HCT116 (cell line): Measurements from ENCODE around the gene APCDD1L. TPM values are rescaled to one million over a fixed set of nuclear protein-coding genes. Genes with fewer than 3 reads are reported as not detected.

Experiments used
- ATAC-seq: fragments of 200-7000 bp; cut with Tn5 transposase; 2 replicates; pipeline ENCODE4 v1.9.1; 2020; ENCODE audit warnings: mild to moderate bottlenecking, moderate library complexity
- BruUV-seq: library from RNA; stranded (reverse); fragments of 400-500 nt; replicated peaks from 2 replicates; lab custom pipeline; 2021; lab: Mats Ljungman, UMichigan
- CTCF ChIA-PET: fragments of 300-600 bp; sonication (Branson Sonifier 250); formaldehyde crosslinking; loops from one replicate; lab custom pipeline; 2021; ENCODE audit warnings: antibody characterized with exemption; lab: Charles Lee
- POLR2A ChIA-PET: fragments of 300-600, 350-600 bp; sonication (Branson Sonifier 250); formaldehyde crosslinking; loops from one replicate; lab custom pipeline; 2021; ENCODE audit warnings: antibody characterized with exemption; lab: Charles Lee
- RAD21 ChIA-PET, 2 experiments: fragments of 300-600 bp; sonication (Branson Sonifier 250); formaldehyde crosslinking; loops; one replicate each; lab custom pipeline; 2023; ENCODE audit warnings: low total read pairs in 2 of 2; ENCODE audit not compliant: uncharacterized antibody in 2 of 2, unreplicated experiment in 2 of 2, low non-redundant PET in 1 of 2; lab: Charles Lee
- DNase-seq: peaks from one replicate; pipeline ENCODE4 v3.0.0-alpha.2; 2010; ENCODE audit warnings: low read depth, low spot score
- H2AFZ ChIP-seq: fragments of 200-600 bp; shearing (Covaris generic), sonication (generic); 2 replicates; pipeline ENCODE4 v1.6.1; 2017; ENCODE audit warnings: low read depth, mixed run types, mixed read lengths, antibody characterized with exemption, low read length; ENCODE audit not compliant: poor library complexity, severe bottlenecking
- H3K27ac ChIP-seq: 2 replicates; pipeline ENCODE4 v1.5.1; 2012; ENCODE audit warnings: low read depth, low read length
- H3K27me3 ChIP-seq: fragments of 200-600 bp; sonication (generic); 2 replicates; pipeline ENCODE4 v1.6.1; 2016; ENCODE audit warnings: mixed run types, low read length, mixed read lengths; ENCODE audit not compliant: insufficient read depth
- H3K36me3 ChIP-seq, 2 experiments: fragments of 200-500 bp in 1 of 2; fragments of 200-600 bp in 1 of 2; sonication (Bioruptor generic) in 1 of 2; sonication (generic) in 1 of 2; 2 replicates each; pipeline versions ENCODE4 v1.5.1 to v1.6.1; 2014 to 2016; ENCODE audit warnings: low read length in 2 of 2, inconsistent platforms in 1 of 2, mixed read lengths in 1 of 2, mixed run types in 1 of 2; ENCODE audit not compliant: insufficient read depth in 2 of 2, control insufficient read depth in 1 of 2
- H3K4me1 ChIP-seq, 2 experiments: fragments of 200-600 bp in 1 of 2; sonication (generic) in 1 of 2; 2 replicates each; pipeline versions ENCODE4 v1.5.1 to v1.6.1; 2012 to 2017; ENCODE audit warnings: low read length in 2 of 2, inconsistent platforms in 1 of 2, mild to moderate bottlenecking in 1 of 2, mixed read lengths in 1 of 2, mixed run types in 1 of 2, moderate library complexity in 1 of 2; ENCODE audit not compliant: insufficient read depth in 2 of 2, control insufficient read depth in 1 of 2
- H3K4me2 ChIP-seq: fragments of 200-600 bp; sonication (generic); 2 replicates; pipeline ENCODE4 v1.6.1; 2017; ENCODE audit warnings: mixed run types, low read length, mixed read lengths
- H3K4me3 ChIP-seq, 2 experiments: fragments of 200-600 bp in 1 of 2; sonication (generic) in 1 of 2; replicated peaks in 1 of 2; 2 replicates each; pipeline ENCODE4 v1.5.1; 2011 to 2016; ENCODE audit warnings: low read length in 2 of 2, control low read depth in 1 of 2, low read depth in 1 of 2, mild to moderate bottlenecking in 1 of 2, mixed read lengths in 1 of 2, mixed run types in 1 of 2
- H3K79me2 ChIP-seq: fragments of 200-600 bp; sonication (generic); 2 replicates; pipeline ENCODE4 v1.6.1; 2017; ENCODE audit warnings: mild to moderate bottlenecking, mixed run types, low read length, moderate library complexity, mixed read lengths; ENCODE audit not compliant: insufficient read depth
- H3K9ac ChIP-seq: fragments of 200-600 bp; sonication (generic); 2 replicates; pipeline ENCODE4 v1.6.1; 2016; ENCODE audit warnings: low read length, mixed read lengths
- H3K9me2 ChIP-seq: fragments of 200-600 bp; sonication (generic), shearing (Covaris generic); 2 replicates; pipeline ENCODE4 v1.6.1; 2017; ENCODE audit warnings: mixed run types, mild to moderate bottlenecking, moderate library complexity; ENCODE audit not compliant: insufficient read depth
- H3K9me3 ChIP-seq, 2 experiments: fragments of 200-500 bp in 1 of 2; fragments of 200-600 bp in 1 of 2; sonication (Bioruptor generic) in 1 of 2; sonication (generic) in 1 of 2; 2 replicates each; pipeline ENCODE4 v1.6.1; 2014 to 2017; ENCODE audit warnings: low read length in 2 of 2, mixed read lengths in 2 of 2, inconsistent platforms in 1 of 2, low read depth in 1 of 2, mild to moderate bottlenecking in 1 of 2, mixed run types in 1 of 2, moderate library complexity in 1 of 2; ENCODE audit not compliant: control insufficient read depth in 1 of 2, insufficient read depth in 1 of 2
- H4K20me1 ChIP-seq: fragments of 200-600 bp; sonication (generic), shearing (Covaris generic); 2 replicates; pipeline ENCODE4 v1.6.1; 2017; ENCODE audit warnings: mixed run types, mild to moderate bottlenecking, moderate library complexity; ENCODE audit not compliant: insufficient read depth
- EGR1 ChIP-seq: IDR thresholded peaks from 2 replicates; pipeline ENCODE4 v1.6.1; 2012; ENCODE audit warnings: low read depth
- FOSL1 ChIP-seq: IDR thresholded peaks from 2 replicates; pipeline ENCODE4 v1.6.1; 2012; ENCODE audit warnings: low read depth
- JUND ChIP-seq: IDR thresholded peaks from 2 replicates; pipeline ENCODE4 v1.6.1; 2012
- POLR2A ChIP-seq: IDR thresholded peaks from 2 replicates; pipeline ENCODE4 v1.7.0; 2011; ENCODE audit warnings: borderline replicate concordance; ENCODE audit not compliant: insufficient read depth, insufficient read length; ENCODE audit errors: extremely low read depth
- REST ChIP-seq: IDR thresholded peaks from 2 replicates; pipeline ENCODE4 v1.6.1; 2012; ENCODE audit warnings: low read depth
- SRF ChIP-seq: IDR thresholded peaks from 2 replicates; pipeline ENCODE4 v1.6.1; 2012; ENCODE audit warnings: low read depth
- TCF7L2 ChIP-seq: IDR thresholded peaks from 2 replicates; pipeline ENCODE4 v1.7.0; 2011; ENCODE audit warnings: borderline replicate concordance, inconsistent platforms; ENCODE audit not compliant: insufficient read depth, insufficient read length; ENCODE audit errors: extremely low read depth
- YY1 ChIP-seq: IDR thresholded peaks from 2 replicates; pipeline ENCODE4 v1.6.1; 2011; ENCODE audit warnings: low read length, low read depth, moderate library complexity, mild to moderate bottlenecking; ENCODE audit not compliant: insufficient replicate concordance; ENCODE audit errors: extremely low read depth
- ZFX ChIP-seq: fragments of 450-650 bp; IDR thresholded peaks from 2 replicates; pipeline ENCODE4 v1.6.1; 2017
- intact Hi-C: fragments of 100-400 bp; cut with micrococcal nuclease; formaldehyde crosslinking; loops from 2 replicates; pipeline ENCODE4 v1.10.0; 2022
- total RNA-seq: library from RNA; stranded (reverse); gene quantifications from one replicate; pipeline ENCODE4 v1.2.1, GENCODE V29; 2021; ENCODE audit not compliant: unreplicated experiment

Gene APCDD1L
- total RNA-seq, 1 experiment from 2014 or later, result not detected

- TF ChIP-seq EGR1 (no peak), ZFX (no peak), TCF7L2 (no peak), POLR2A (no peak), FOSL1 (no peak), JUND (no peak), YY1 (no peak)
These were observed 8.7 kb upstream of the APCDD1L start (continued) for GRCh38 chr20:58523971-58524315.

GRCh38 chr20:58523072-58523970, 8.1 kb upstream of the APCDD1L start:
- Histone ChIP-seq H3K79me2 (no peaks in the 10 kb centered on the region), H3K4me1 (peaks cover 0 to 6% of the 10 kb centered on the region in 2 experiments; a peak in 1 of 4 replicates), H3K9me3 (peaks cover 7 to 14% of the 10 kb centered on the region in 2 experiments; a peak in 3 of 4 replicates), H3K27ac (no peak overlapping the region), H3K4me3 (no peak overlapping the region), H3K4me2 (no peak overlapping the region), H3K9ac (no peak overlapping the region), H2AFZ (no peak overlapping the region), H4K20me1 (no peaks in the 10 kb centered on the region), H3K36me3 (no peaks in the 10 kb centered on the region), H3K9me2 (no peaks in the 10 kb centered on the region), H3K27me3 (no peaks in the 10 kb centered on the region)
- POLR2A ChIA-PET, result no interaction called here
- DNase-seq, result no peak
- intact Hi-C loops, result no loop called here
- no TSS peak for BruUV-seq
- RAD21 ChIA-PET, result no interaction called here
- TF ChIP-seq REST, result no peak
- no peak for TF ChIP-seq SRF
- CTCF ChIA-PET, result interaction anchor here (0.7 kb wide), 1 partner anchor 825 kb away, joined by 3 read pairs; no protein-coding TSS in a partner anchor
- ATAC-seq, result no peak
